NT2/D1 (cell line): ENCODE data around the gene CATSPERD.
"Not testable (repeated sequence)": the region's sequence is repeated elsewhere in the genome, so short reads cannot be mapped to it uniquely, and the experiment has no call there.

Experiments used
- SUZ12 ChIP-seq: IDR thresholded peaks from 2 replicates; pipeline ENCODE4 v1.6.1; 2011; ENCODE audit not compliant: insufficient read length, insufficient read depth; ENCODE audit errors: extremely low read depth
- YY1 ChIP-seq: IDR thresholded peaks from 2 replicates; pipeline ENCODE4 v1.6.1; 2011; ENCODE audit not compliant: insufficient read length, insufficient read depth

DNA sequence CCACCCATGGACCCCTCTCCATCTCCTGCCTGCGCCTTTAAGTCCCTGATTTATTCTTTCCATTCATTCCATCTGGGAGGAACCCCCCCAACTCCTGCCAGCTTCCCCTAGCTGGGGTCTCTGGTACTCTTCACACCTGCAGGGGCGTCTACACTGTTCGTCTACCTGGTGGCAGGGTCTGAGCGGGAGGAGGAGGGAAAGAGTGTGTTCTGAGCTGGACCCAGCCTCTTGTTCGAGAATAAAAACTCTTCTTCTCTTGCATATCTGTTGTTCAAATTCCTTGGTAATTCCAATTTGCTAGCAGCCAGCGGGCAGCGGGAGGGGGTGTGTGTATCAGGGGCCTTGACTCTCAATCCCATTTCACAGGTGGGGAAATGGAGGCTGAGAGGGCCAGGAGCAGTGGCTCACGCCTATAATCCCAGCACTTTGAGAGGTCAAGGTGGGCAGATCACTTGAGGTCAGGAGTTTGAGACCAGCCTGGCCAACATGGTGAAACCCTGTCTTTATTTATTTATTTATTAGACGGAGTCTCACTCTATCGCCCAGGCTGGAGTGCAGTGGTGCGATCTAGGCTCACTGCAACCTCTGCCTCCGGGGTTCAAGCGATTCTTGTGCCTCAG is 32.1 kb upstream of the CATSPERD start:
- TF ChIP-seq YY1, SUZ12: not testable (repeated sequence)
